Measurements from ENCODE around the gene MRAP.

DNA sequence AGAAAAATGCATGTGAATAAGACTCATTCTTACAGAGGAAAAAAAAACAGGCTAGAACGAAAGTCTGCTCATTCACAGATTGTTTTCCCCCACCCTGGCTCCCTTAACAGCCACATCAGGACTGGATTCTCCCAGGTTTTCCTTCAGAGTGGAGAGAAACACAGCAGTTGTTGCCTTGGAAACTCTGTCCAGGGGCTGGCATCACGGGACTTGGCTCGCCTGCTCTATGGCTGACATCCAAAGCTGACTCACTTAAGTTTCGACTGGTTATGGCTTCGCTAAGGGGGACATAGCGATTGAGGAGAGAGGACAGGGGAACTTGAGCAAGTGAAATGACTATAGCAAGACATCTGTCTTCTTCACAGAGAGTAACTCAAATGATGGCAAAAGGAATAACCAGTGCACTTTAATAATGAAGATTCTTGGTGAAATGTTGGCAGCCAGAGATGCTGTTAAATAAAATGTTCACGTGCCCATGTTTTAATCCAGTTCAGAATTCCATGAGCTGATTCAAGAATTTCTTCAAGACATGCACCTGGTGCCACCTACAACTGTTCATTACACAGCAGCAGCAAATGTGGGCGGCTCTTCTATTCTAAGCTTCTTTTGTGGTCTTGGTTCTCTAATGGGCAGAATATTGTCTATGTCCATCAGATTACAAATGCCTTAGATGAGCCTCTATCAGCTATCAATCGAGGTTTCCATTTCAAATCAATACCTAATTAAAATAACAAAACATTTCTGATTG, 41.6 kb upstream of the MRAP start:
- TF ChIP-seq, protein P1, sequence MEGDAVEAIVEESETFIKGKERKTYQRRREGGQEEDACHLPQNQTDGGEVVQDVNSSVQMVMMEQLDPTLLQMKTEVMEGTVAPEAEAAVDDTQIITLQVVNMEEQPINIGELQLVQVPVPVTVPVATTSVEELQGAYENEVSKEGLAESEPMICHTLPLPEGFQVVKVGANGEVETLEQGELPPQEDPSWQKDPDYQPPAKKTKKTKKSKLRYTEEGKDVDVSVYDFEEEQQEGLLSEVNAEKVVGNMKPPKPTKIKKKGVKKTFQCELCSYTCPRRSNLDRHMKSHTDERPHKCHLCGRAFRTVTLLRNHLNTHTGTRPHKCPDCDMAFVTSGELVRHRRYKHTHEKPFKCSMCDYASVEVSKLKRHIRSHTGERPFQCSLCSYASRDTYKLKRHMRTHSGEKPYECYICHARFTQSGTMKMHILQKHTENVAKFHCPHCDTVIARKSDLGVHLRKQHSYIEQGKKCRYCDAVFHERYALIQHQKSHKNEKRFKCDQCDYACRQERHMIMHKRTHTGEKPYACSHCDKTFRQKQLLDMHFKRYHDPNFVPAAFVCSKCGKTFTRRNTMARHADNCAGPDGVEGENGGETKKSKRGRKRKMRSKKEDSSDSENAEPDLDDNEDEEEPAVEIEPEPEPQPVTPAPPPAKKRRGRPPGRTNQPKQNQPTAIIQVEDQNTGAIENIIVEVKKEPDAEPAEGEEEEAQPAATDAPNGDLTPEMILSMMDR (IDR thresholded peaks at IDR 0.05) = no peak
- no peak for TF ChIP-seq POLR2A (IDR thresholded peaks at IDR 0.05)

All from vagina (tissue), 2 donors.